Measurements from ENCODE around the gene RIMBP2.

DNA sequence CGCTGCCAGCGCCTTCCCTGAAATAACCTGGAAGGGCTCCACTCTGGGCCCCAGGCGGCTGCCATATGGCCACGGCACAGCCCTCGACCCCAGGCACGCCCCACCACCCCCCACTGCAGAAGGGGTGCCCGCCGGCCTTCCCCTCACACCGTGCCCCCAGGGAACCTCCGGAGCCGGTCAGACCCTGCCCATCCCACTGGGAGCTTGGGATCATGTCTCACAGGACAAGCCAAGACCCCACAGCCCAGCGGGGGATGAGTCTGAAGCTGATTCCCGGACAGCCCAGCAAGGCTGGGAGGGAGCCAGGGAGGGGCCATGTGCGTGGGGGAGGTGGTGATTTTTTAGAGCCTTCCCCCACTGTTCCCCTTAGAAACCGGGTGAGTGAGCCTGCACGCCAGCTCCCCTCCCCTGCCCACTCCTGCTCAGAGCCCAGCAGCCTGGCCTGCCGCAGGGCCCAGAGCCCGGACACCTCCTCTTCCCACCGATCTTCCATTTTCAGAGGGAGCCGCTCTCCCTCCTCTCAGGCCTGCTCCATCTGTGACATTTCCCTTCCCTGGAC is 1.4 kb downstream of the RIMBP2 start:
- TF ChIP-seq, protein P1, sequence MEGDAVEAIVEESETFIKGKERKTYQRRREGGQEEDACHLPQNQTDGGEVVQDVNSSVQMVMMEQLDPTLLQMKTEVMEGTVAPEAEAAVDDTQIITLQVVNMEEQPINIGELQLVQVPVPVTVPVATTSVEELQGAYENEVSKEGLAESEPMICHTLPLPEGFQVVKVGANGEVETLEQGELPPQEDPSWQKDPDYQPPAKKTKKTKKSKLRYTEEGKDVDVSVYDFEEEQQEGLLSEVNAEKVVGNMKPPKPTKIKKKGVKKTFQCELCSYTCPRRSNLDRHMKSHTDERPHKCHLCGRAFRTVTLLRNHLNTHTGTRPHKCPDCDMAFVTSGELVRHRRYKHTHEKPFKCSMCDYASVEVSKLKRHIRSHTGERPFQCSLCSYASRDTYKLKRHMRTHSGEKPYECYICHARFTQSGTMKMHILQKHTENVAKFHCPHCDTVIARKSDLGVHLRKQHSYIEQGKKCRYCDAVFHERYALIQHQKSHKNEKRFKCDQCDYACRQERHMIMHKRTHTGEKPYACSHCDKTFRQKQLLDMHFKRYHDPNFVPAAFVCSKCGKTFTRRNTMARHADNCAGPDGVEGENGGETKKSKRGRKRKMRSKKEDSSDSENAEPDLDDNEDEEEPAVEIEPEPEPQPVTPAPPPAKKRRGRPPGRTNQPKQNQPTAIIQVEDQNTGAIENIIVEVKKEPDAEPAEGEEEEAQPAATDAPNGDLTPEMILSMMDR (IDR thresholded peaks at IDR 0.05; ENCODE audit: low read length): no peak
- no peak for TF ChIP-seq EZH2 (optimal IDR thresholded peaks at IDR 0.05; ENCODE audit: low read depth, low read length)
- TF ChIP-seq EZH2phosphoT487 (IDR thresholded peaks at IDR 0.05; ENCODE audit: low read length): no peak
